Ureter (tissue), 1 donor: ENCODE results near the gene SHC3. TPM values are rescaled to one million over a fixed set of nuclear protein-coding genes. Genes with fewer than 3 reads are reported as not detected.

Experiments used
- DNase-seq: peaks from one replicate; pipeline ENCODE4 v3.0.0-alpha.2; 2020; ENCODE audit warnings: low spot score
- total RNA-seq: library from RNA; stranded (reverse); gene quantifications from one replicate; pipeline ENCODE4 v1.2.4, GENCODE V29; 2023
- donor health status: DM: yes; HTN: yes; CAD: no.

The SHC3 gene
- total RNA-seq, 1 donor from 2014 or later = 4.7 TPM

- DNase-seq = no peak
Measured at GRCh38 chr9:89052470-89053097, 126.0 kb downstream of the SHC3 start.

- DNase-seq = no peak
Measured at GRCh38 chr9:89051421-89052025, 127.1 kb downstream of the SHC3 start.

DNA sequence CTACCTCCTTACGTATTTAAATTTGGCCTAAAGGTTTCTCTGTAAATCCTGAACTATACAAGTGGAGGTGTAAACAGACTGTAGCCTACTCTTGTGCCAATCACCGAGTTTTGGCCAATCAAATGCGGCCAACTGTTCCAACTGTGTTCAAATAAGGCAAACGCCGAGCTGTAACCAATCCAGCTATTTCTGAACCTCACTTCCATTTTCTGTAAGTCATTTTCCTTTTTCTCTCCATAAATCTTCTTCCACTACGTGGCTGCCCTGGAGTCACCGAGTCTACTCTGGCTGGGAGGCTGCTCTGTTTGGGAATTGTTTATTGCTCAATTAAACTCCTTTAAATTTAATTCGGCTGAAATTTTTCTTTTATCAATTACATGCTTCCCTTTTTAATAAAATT lies 129.0 kb downstream of the SHC3 start:
- DNase-seq = no peak

DNA sequence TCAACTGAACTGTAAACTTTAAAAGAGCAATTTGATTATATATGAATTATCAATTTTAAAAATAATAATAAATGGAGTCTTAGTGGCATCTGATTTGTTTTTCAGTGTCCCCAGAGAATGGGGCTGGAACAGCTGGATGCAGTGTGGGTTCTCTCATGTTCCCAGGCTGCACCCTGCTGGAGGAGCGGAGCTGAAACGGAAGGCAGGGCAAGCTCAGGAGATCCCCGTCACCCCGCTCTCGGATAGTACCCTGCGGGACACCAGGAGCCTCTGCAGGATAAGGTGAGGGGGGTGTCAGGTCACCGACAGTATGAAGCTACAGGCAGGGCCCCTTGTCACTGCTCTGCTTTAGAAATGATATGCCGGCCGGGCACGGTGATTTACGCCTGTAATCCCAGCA lies 130.0 kb downstream of the SHC3 start:
- no peak for DNase-seq

DNA sequence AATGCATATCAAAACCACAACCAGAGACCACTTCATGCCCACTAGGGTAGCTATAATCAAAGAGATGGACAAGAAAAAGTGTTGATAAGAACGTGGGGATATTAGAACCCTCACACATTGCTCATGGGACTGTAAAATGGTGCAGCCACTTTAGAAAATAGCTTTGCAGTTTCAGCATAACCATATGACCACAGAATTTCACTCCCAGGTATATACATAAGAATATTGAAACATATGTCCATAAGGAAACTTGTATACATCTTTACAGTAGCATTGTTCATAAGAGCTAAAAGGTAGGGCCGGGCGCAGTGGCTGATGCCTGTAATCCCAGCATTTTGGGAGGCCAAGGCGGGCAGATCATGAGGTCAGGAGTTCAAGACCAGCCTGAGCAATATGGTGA lies 131.0 kb downstream of the SHC3 start:
- DNase-seq = no peak

GRCh38 chr9:89046832-89047231 lies 131.8 kb downstream of the SHC3 start:
- DNase-seq = no peak

DNA sequence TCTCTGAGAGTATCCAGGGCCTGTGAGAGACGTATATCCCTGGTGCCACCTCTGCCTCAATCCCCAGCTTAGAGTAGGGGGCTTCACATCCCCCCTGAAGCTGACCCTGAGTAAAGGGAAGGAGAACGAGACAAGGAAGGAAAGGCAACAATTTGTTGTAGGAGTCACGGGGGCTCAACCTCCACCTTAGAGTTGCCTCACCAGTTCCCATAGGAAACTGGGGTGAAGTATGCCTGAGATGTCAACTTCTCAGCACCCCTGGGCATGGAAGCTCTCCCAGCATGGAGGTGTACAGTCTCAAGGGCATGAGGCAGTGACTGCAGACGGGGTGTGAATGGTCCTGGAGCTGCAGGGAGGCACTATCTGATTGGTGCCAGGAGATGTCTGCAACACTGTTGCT lies 133.7 kb downstream of the SHC3 start:
- DNase-seq = no peak

- DNase-seq = no peak
Measured at GRCh38 chr9:89044104-89044503, 134.5 kb downstream of the SHC3 start.

GRCh38 chr9:89042984-89043383 lies 135.6 kb downstream of the SHC3 start:
- no peak for DNase-seq

DNA sequence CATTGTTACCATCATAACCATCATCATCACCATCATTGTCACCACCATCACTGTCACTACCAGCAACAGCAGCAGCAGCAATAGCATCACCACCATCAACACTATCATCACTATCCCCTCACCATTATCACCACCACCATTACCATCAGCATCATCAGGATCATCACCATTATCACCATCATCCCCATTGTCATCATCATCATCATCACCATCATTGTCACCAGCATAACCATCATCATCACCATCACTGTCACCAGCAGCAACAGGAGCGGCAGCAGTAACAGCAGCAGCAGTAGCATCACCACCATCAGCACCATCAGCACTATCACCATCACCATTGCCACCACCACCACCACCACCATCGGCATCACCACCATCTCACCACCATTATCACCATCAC lies 139.0 kb downstream of the SHC3 start:
- DNase-seq = no peak

GRCh38 chr9:89039104-89039465 lies 139.5 kb downstream of the SHC3 start:
- DNase-seq = no peak

GRCh38 chr9:89038382-89039103 lies 140.1 kb downstream of the SHC3 start:
- no peak for DNase-seq

DNA sequence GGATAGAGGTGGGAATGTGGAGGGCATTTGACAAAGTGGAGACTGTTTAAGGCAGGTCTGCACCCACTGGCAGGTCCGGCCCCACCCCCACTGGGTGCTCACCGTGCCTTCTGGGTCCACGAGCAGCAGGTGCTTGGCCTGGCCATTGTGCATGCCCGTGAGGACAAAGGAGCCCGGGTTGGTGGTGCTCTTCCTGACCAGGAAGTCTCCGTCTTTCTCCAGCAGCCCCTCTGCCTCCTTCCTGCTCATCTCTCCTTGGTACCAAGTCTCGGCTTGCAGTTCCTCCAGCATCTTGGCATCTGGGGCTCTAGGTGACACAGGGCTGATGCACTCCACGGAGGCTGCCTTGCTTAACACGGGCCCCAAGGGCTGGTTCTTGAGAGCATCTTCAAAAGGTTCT lies 140.7 kb downstream of the SHC3 start:
- no peak for DNase-seq

- DNase-seq = no peak
Measured at GRCh38 chr9:89037346-89037745, 141.3 kb downstream of the SHC3 start.

GRCh38 chr9:89036891-89037290 lies 141.7 kb downstream of the SHC3 start:
- no peak for DNase-seq

DNA sequence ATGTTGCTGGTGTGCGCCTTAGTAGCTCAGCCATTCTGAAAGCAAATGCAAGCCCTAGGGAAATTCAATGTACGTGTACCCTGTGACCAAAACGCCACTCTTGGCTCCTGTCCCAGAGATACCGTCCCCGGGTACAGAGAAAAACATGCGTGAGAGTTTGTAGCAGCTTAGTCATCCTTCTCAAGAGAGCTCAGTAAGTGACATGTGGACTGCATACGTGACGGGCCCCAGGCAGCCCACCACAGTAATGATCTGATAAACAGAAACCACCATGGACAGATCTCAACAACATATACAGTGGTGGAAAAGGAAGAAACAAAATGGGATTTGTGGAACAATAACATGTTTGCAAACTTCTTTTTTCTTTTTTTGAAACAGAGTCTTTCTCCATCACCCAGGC lies 142.2 kb downstream of the SHC3 start:
- no peak for DNase-seq

GRCh38 chr9:89032661-89033060 lies 146.0 kb downstream of the SHC3 start:
- DNase-seq = no peak

DNA sequence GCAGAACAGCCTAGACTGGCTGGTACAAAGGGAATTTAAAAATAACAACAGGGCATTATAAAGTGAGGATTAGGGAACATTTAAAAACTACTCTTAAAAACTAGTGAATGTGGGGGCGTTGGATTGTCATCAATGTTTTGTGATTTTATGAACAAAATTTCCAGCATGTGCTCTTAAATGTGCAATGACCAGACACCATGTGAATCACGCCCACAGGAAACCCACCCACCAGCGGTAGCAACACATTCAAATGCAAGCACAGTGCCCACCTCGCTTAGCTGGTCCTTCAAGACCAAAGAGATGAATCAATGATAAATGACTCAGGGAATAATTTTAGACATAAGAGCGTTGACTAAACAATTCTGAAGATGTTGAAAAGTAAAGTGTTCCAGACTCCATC lies 146.4 kb downstream of the SHC3 start:
- DNase-seq = no peak

- no peak for DNase-seq
Measured at GRCh38 chr9:89029788-89030187, 148.8 kb downstream of the SHC3 start.

GRCh38 chr9:89026876-89027275 lies 151.7 kb downstream of the SHC3 start:
- no peak for DNase-seq

DNA sequence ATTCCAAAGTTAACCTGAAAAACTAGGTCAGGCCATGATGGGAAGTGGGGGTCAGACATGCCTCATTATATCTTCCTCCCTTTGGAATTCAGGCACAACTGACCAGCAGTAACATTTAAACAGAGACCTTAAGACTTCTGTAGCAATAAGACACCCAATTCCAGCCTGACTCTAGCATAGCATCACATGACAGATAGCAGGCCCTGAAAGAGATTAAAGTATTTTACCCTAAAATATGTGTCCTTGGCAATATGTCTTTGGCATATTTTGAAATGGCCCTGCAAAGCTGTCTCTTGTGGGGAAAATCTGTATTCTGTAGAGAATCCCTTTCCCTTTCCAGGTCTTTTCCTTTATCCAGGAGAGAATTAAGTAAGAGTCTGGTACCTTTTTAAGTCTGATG lies 153.1 kb downstream of the SHC3 start:
- no peak for DNase-seq

DNA sequence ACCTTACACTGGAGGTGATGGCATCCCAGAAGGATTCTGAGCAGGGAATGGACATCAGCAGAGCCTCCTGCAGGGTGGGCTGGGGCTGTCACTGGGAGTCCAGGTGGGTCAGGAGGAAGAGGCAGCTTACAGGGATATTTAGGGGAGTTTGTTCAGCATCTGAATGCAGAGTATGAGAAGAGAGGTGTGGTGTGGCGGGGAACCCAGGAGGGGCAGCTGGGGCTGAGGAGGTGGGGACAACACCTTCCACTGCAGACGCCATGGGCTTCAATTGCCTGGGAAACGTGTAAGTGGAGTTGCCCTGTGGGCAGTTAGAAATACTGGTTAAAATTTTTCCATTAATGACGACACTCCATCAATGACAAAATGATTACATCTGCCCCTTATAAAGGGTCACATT lies 153.9 kb downstream of the SHC3 start:
- no peak for DNase-seq

- DNase-seq = no peak
Measured at GRCh38 chr9:89023740-89024139, 154.9 kb downstream of the SHC3 start.
